ENCODE results near the gene ANO4. TPM values are rescaled to one million over a fixed set of nuclear protein-coding genes. Genes with fewer than 3 reads are reported as not detected.

Gene ANO4
- total RNA-seq, 1 donor from 2014 or later, result 0.74 TPM

DNA sequence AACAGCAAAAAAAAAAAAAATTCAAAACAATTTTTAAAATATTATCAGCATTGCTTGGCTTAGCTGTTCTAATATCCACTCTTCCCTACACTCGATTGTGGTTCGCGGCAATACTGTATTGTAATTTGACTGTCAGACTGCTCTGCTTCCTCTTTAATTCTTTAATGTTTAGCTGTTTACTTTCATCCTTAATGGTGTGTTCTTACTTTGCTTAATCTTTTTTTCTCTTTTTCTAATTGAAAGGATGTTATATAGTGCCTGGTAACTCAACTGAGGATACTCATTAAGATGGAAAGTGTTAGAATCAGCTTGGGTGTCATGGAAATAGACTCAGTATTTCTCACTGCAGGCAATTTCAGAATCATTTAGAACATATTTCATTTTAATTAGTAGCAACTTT, 2.0 kb downstream of the ANO4 start:
- TF ChIP-seq, protein P1, sequence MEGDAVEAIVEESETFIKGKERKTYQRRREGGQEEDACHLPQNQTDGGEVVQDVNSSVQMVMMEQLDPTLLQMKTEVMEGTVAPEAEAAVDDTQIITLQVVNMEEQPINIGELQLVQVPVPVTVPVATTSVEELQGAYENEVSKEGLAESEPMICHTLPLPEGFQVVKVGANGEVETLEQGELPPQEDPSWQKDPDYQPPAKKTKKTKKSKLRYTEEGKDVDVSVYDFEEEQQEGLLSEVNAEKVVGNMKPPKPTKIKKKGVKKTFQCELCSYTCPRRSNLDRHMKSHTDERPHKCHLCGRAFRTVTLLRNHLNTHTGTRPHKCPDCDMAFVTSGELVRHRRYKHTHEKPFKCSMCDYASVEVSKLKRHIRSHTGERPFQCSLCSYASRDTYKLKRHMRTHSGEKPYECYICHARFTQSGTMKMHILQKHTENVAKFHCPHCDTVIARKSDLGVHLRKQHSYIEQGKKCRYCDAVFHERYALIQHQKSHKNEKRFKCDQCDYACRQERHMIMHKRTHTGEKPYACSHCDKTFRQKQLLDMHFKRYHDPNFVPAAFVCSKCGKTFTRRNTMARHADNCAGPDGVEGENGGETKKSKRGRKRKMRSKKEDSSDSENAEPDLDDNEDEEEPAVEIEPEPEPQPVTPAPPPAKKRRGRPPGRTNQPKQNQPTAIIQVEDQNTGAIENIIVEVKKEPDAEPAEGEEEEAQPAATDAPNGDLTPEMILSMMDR (IDR thresholded peaks at IDR 0.05), result no peak
- no peak for TF ChIP-seq POLR2AphosphoS5 (IDR thresholded peaks at IDR 0.05; ENCODE audit: insufficient read depth in 1 of 2, low read depth in 1 of 2)
- no peak for TF ChIP-seq POLR2A (IDR thresholded peaks at IDR 0.05)
- no peak overlapping the region for H3K27ac ChIP-seq
- intact Hi-C loops (cut with DNase I), result no loop called here
- no peaks in the 10 kb centered on the region for H3K36me3 ChIP-seq
- H3K4me1 ChIP-seq, result no peaks in the 10 kb centered on the region
- no peak overlapping the region for H3K4me3 ChIP-seq
- no peaks in the 10 kb centered on the region for H3K9me3 ChIP-seq
- no peaks in the 10 kb centered on the region for H3K27me3 ChIP-seq
- DNase-seq (ENCODE audit: extremely low spot score in 2 of 2), result no peak

DNA sequence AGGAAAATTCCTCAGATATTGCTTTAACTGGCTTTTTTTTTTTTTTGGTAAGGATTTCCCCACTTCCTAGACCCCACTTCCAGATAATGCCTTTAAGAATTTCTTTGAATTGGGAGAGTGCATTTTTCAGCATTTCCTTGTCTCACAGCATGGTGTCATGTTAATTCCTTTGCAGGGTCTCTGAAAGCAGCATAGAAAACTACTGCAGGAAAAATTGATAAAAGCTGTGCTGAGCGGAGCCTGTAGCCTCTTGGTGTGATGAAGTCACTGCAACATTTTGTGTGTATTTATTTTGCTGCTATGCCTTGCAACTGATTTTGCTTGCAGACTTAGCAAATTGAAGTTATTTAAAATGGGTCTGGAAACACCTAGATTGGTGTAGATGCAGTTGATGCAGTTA, 2.7 kb downstream of the ANO4 start:
- intact Hi-C loops (cut with DNase I), result no loop called here
- Histone ChIP-seq H3K27ac (no peak overlapping the region), H3K36me3 (no peaks in the 10 kb centered on the region), H3K9me3 (no peaks in the 10 kb centered on the region), H3K4me3 (no peak overlapping the region), H3K27me3 (no peaks in the 10 kb centered on the region), H3K4me1 (no peaks in the 10 kb centered on the region)
- TF ChIP-seq POLR2A (IDR thresholded peaks at IDR 0.05) (no peak), POLR2AphosphoS5 (IDR thresholded peaks at IDR 0.05; ENCODE audit: insufficient read depth in 1 of 2, low read depth in 1 of 2) (no peak)
- TF ChIP-seq, protein P1 (IDR thresholded peaks at IDR 0.05), result no peak
- DNase-seq (ENCODE audit: extremely low spot score in 2 of 2), result no peak

DNA sequence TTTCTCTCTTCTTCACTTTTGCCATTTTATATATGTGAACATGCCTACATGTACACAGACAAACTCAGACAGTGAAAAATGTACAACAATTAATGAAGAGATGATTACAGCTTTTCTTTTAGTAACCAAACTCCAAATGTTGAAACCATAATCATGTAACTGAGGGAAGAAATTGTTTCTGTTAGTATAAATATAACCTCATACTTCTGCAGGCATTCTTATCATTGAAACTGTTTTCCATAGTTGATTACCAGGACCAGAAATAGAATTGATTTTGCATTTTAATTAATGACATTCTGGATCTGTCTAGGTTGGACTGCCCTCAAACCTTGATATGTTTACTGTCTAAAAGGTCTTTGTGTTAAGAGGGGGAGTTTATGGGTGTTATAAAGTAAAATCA, 3.2 kb downstream of the ANO4 start:
- Histone ChIP-seq H3K4me1 (no peaks in the 10 kb centered on the region), H3K27ac (no peak overlapping the region), H3K36me3 (no peaks in the 10 kb centered on the region), H3K27me3 (no peaks in the 10 kb centered on the region), H3K9me3 (no peaks in the 10 kb centered on the region), H3K4me3 (no peak overlapping the region)
- no peak for TF ChIP-seq POLR2AphosphoS5 (IDR thresholded peaks at IDR 0.05; ENCODE audit: insufficient read depth in 1 of 2, low read depth in 1 of 2)
- TF ChIP-seq, protein P1 (IDR thresholded peaks at IDR 0.05), result no peak
- no peak for TF ChIP-seq POLR2A (IDR thresholded peaks at IDR 0.05)
- intact Hi-C loops (cut with DNase I), result no loop called here
- no peak for DNase-seq (ENCODE audit: extremely low spot score in 2 of 2)

DNA sequence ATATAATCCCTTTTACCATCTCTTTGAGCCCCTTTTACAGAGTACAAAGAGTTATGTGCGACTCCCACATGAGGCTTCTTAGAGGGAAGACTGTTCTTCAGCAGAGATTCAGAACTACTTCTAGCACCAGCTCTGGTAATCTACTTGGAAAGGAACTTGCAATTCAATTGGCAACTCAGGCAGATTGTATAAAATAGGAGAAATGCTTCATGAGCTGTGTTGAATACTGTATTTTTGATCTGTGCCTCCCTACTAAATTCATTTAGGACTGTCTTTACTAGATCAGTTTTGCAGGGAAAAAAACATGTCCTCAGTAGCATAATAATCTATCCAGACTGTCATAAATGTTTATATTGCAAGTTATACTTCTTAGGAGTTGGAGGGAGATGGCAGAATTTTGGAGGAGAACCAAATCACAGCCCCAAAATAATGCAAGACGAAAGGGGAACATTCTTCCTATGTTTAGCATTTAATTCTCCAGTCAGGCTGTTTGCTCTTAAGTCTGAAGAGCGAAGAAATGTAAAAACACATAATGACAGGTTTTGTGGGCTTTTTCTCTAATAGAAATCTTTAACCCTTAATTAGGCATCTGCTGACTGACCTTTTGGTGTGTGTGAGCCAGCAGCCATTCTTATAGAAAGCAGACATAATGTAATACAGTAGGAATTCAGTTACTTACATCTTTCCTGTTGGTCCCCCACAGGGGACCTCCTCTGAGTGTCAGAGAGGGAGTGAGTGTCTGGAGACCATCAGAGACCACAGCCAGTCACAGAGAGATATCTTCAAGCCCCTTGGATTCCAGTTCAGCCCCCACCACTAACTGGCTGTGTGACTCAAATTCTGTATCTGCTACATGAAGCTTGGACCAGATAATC, 3.9 kb downstream of the ANO4 start:
- Histone ChIP-seq H3K27me3 (no peaks in the 10 kb centered on the region), H3K36me3 (no peaks in the 10 kb centered on the region), H3K4me1 (no peaks in the 10 kb centered on the region), H3K27ac (no peak overlapping the region), H3K4me3 (no peak overlapping the region), H3K9me3 (no peaks in the 10 kb centered on the region)
- intact Hi-C loops (cut with DNase I), result no loop called here
- TF ChIP-seq POLR2A (IDR thresholded peaks at IDR 0.05) (no peak), POLR2AphosphoS5 (IDR thresholded peaks at IDR 0.05; ENCODE audit: insufficient read depth in 1 of 2, low read depth in 1 of 2) (no peak)
- TF ChIP-seq, protein P1 (IDR thresholded peaks at IDR 0.05), result no peak
- DNase-seq (ENCODE audit: extremely low spot score in 2 of 2), result no peak

DNA sequence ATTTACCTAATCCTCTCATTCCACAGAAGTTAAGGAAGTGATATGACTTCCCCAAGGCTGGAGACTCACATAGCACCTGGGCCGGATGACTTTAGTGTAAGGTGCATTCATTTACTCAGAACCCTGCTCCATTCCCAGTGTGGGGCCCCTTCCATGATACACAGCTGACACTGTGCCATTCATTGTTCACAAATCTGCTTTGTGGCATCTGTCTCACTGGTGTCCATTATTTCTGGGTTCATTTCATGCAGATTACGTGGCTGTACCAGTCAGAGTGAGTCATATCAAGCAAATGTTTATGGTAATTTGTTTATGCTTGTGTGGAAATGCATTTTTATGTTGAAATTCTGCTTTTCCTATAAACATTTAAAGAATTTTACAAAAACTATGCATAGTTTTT, 5.2 kb downstream of the ANO4 start:
- intact Hi-C loops (cut with DNase I), result no loop called here
- TF ChIP-seq, protein P1 (IDR thresholded peaks at IDR 0.05), result no peak
- H3K9me3 ChIP-seq, result no peaks in the 10 kb centered on the region
- H3K27me3 ChIP-seq, result no peaks in the 10 kb centered on the region
- no peak for DNase-seq (ENCODE audit: extremely low spot score in 2 of 2)
- H3K36me3 ChIP-seq, result no peaks in the 10 kb centered on the region
- no peak overlapping the region for H3K27ac ChIP-seq
- no peak overlapping the region for H3K4me3 ChIP-seq
- no peaks in the 10 kb centered on the region for H3K4me1 ChIP-seq
